H1 (cell line): Measurements from ENCODE around the gene PRKN. TPM values are rescaled to one million over a fixed set of nuclear protein-coding genes. Genes with fewer than 3 reads are reported as not detected.

Source experiments
- EP300 ChIP-seq, 2 experiments: IDR thresholded peaks; 1 replicate in 1 of 2; 2 replicates in 1 of 2; pipeline ENCODE4 v1.6.1; 2011 to 2012; ENCODE audit warnings: low read depth in 2 of 2, low read length in 2 of 2, mild to moderate bottlenecking in 2 of 2, borderline replicate concordance in 1 of 2, inconsistent platforms in 1 of 2, moderate library complexity in 1 of 2
- FOSL1 ChIP-seq: IDR thresholded peaks from 2 replicates; pipeline ENCODE4 v1.6.1; 2011; ENCODE audit warnings: mild to moderate bottlenecking, low read depth, low read length, moderate library complexity; ENCODE audit not compliant: insufficient read depth
- JUND ChIP-seq: IDR thresholded peaks from 2 replicates; pipeline ENCODE4 v1.6.1; 2011; ENCODE audit warnings: mild to moderate bottlenecking, improper control_type of control experiment, low read length
- POLR2A ChIP-seq, 2 experiments: IDR thresholded peaks; 1 replicate in 1 of 2; 2 replicates in 1 of 2; pipeline ENCODE4 v1.6.1; 2011; ENCODE audit warnings: low read depth in 2 of 2, low read length in 2 of 2, mild to moderate bottlenecking in 2 of 2; ENCODE audit errors: control extremely low read depth in 1 of 2
- polyA plus RNA-seq, 7 experiments: library from polyadenylated mRNA; depleted of rRNA in 3 of 7; stranded (reverse) in 5 of 7; unstranded in 2 of 7; fragments of >200 nt in 5 of 7; fragments of 200-250 nt in 2 of 7; gene quantifications; 1 replicate in 5 of 7; 2 replicates in 1 of 7; 4 replicates in 1 of 7; pipeline versions ENCODE4 v1.2.1 to v1.2.3, GENCODE V29; 2011 to 2013; ENCODE audit warnings: missing spikeins in 2 of 7, mixed read lengths in 2 of 7
- total RNA-seq: library from RNA; stranded (reverse); fragmentation: NEBNext Ultra II Directional; extraction: Animal tissue kit (Norgen Biotek cat#: 25700); gene quantifications from 2 replicates; pipeline ENCODE4 v1.2.1, GENCODE V29; 2021
- TF ChIP-seq, protein P1 (sequence below): fragments of 300-600 bp; sonication (generic); IDR thresholded peaks from 2 replicates; pipeline ENCODE4 v1.7.1; 2012; ENCODE audit warnings: low read length, moderate library complexity, mild to moderate bottlenecking, inconsistent platforms; ENCODE audit not compliant: insufficient replicate concordance

Gene PRKN
- total and polyA plus RNA-seq, 2 of the 8 experiments (the other 6 are each of a cell fraction or from before 2014, with no cell fraction given), result 0.13 to 0.29 TPM

DNA sequence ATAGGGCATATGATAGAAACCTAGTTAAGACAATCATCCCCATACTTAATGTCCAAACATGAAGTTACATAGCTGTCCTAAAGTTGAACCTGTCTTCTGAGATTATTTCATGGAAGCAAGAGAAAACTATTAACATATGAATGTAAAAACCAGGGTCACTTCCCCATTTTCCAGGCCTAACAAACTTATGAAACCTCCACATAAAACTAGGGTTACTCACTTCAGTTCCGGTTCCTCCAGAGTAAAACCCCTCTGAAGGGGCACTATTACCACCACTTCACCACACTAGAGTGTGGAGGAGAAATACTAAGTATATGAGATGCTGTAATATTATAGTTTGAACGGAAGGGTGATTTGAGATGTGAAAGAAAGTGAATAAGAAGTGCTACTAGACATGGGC is 14.9 kb downstream of the PRKN start (continued):
- TF ChIP-seq, protein P1, sequence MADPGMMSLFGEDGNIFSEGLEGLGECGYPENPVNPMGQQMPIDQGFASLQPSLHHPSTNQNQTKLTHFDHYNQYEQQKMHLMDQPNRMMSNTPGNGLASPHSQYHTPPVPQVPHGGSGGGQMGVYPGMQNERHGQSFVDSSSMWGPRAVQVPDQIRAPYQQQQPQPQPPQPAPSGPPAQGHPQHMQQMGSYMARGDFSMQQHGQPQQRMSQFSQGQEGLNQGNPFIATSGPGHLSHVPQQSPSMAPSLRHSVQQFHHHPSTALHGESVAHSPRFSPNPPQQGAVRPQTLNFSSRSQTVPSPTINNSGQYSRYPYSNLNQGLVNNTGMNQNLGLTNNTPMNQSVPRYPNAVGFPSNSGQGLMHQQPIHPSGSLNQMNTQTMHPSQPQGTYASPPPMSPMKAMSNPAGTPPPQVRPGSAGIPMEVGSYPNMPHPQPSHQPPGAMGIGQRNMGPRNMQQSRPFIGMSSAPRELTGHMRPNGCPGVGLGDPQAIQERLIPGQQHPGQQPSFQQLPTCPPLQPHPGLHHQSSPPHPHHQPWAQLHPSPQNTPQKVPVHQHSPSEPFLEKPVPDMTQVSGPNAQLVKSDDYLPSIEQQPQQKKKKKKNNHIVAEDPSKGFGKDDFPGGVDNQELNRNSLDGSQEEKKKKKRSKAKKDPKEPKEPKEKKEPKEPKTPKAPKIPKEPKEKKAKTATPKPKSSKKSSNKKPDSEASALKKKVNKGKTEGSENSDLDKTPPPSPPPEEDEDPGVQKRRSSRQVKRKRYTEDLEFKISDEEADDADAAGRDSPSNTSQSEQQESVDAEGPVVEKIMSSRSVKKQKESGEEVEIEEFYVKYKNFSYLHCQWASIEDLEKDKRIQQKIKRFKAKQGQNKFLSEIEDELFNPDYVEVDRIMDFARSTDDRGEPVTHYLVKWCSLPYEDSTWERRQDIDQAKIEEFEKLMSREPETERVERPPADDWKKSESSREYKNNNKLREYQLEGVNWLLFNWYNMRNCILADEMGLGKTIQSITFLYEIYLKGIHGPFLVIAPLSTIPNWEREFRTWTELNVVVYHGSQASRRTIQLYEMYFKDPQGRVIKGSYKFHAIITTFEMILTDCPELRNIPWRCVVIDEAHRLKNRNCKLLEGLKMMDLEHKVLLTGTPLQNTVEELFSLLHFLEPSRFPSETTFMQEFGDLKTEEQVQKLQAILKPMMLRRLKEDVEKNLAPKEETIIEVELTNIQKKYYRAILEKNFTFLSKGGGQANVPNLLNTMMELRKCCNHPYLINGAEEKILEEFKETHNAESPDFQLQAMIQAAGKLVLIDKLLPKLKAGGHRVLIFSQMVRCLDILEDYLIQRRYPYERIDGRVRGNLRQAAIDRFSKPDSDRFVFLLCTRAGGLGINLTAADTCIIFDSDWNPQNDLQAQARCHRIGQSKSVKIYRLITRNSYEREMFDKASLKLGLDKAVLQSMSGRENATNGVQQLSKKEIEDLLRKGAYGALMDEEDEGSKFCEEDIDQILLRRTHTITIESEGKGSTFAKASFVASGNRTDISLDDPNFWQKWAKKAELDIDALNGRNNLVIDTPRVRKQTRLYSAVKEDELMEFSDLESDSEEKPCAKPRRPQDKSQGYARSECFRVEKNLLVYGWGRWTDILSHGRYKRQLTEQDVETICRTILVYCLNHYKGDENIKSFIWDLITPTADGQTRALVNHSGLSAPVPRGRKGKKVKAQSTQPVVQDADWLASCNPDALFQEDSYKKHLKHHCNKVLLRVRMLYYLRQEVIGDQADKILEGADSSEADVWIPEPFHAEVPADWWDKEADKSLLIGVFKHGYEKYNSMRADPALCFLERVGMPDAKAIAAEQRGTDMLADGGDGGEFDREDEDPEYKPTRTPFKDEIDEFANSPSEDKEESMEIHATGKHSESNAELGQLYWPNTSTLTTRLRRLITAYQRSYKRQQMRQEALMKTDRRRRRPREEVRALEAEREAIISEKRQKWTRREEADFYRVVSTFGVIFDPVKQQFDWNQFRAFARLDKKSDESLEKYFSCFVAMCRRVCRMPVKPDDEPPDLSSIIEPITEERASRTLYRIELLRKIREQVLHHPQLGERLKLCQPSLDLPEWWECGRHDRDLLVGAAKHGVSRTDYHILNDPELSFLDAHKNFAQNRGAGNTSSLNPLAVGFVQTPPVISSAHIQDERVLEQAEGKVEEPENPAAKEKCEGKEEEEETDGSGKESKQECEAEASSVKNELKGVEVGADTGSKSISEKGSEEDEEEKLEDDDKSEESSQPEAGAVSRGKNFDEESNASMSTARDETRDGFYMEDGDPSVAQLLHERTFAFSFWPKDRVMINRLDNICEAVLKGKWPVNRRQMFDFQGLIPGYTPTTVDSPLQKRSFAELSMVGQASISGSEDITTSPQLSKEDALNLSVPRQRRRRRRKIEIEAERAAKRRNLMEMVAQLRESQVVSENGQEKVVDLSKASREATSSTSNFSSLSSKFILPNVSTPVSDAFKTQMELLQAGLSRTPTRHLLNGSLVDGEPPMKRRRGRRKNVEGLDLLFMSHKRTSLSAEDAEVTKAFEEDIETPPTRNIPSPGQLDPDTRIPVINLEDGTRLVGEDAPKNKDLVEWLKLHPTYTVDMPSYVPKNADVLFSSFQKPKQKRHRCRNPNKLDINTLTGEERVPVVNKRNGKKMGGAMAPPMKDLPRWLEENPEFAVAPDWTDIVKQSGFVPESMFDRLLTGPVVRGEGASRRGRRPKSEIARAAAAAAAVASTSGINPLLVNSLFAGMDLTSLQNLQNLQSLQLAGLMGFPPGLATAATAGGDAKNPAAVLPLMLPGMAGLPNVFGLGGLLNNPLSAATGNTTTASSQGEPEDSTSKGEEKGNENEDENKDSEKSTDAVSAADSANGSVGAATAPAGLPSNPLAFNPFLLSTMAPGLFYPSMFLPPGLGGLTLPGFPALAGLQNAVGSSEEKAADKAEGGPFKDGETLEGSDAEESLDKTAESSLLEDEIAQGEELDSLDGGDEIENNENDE, result no peak
- TF ChIP-seq POLR2A (IDR thresholded peaks at IDR 0.05; ENCODE audit: control extremely low read depth in 1 of 2, low read depth in 2 of 2, low read length in 2 of 2) (no peak), JUND (no peak), FOSL1 (no peak), EP300 (IDR thresholded peaks at IDR 0.05; ENCODE audit: borderline replicate concordance in 1 of 2, low read depth in 2 of 2, low read length in 2 of 2) (no peak)
